ENCODE data around the gene VIPR2. TPM values are rescaled to one million over a fixed set of nuclear protein-coding genes. Genes with fewer than 3 reads are reported as not detected.

VIPR2 gene
- total RNA-seq, 1 donor from 2014 or later, result 0.92 TPM

DNA sequence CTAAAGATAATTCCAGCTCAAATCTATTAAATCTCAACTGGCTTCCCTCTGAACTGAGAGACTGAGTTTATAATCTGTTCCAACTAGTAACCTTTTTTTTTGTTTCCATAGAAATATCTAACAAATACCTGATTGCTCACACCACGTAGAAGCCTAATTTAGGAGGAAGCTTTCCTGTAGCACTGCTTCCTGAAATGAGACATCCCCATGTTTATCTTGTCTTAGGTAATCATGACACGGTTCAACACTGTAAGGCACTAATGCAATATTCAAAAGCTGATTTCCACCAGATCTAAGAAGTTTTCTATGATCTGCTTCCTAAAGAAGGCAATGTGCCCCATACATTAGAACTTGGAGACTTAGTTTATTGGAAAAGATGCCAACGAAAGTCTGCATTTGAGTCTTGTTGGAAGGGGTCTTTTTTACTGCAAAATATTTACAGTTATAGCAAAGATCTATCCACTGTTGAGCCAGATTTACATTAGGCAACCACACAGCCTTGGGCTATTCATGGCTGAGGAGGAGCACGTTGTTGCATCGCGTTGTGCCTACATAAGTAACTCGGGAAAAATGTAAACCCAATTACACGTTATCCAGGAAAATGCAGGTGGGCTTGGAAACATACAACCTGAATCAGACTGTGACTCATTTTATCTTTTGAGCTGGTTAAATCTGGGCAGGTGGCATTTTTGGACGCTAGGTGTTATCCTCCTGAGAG is 66.3 kb downstream of the VIPR2 start:
- Histone ChIP-seq H3K4me2 (no peak overlapping the region), H4K20me1 (ENCODE audit: low read depth) (no peaks in the 10 kb centered on the region), H3F3A (ENCODE audit: low read depth) (no peaks in the 10 kb centered on the region), H3K4me3 (no peak overlapping the region), H3K79me2 (ENCODE audit: low read depth) (no peaks in the 10 kb centered on the region), H2AFZ (replicated peaks) (no peak overlapping the region), H3K9ac (no peak overlapping the region), H3K4me1 (no peaks in the 10 kb centered on the region), H3K27me3 (no peaks in the 10 kb centered on the region), H3K9me3 (ENCODE audit: low read depth) (no peaks in the 10 kb centered on the region), H3K36me3 (no peaks in the 10 kb centered on the region), H3K27ac (no peak overlapping the region)
- H3K27ac Mint-ChIP-seq, result no peak overlapping the region
- H3K36me3 Mint-ChIP-seq, result no peaks in the 10 kb centered on the region
- TF ChIP-seq EZH2 (IDR thresholded peaks at IDR 0.05) (no peak), EZH2phosphoT487 (IDR thresholded peaks at IDR 0.05) (no peak)
- TF ChIP-seq, protein P1, sequence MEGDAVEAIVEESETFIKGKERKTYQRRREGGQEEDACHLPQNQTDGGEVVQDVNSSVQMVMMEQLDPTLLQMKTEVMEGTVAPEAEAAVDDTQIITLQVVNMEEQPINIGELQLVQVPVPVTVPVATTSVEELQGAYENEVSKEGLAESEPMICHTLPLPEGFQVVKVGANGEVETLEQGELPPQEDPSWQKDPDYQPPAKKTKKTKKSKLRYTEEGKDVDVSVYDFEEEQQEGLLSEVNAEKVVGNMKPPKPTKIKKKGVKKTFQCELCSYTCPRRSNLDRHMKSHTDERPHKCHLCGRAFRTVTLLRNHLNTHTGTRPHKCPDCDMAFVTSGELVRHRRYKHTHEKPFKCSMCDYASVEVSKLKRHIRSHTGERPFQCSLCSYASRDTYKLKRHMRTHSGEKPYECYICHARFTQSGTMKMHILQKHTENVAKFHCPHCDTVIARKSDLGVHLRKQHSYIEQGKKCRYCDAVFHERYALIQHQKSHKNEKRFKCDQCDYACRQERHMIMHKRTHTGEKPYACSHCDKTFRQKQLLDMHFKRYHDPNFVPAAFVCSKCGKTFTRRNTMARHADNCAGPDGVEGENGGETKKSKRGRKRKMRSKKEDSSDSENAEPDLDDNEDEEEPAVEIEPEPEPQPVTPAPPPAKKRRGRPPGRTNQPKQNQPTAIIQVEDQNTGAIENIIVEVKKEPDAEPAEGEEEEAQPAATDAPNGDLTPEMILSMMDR (IDR thresholded peaks at IDR 0.05), result no peak
- no peaks in the 10 kb centered on the region for H3K4me1 Mint-ChIP-seq
- H3K9me3 Mint-ChIP-seq, result peaks cover 2% of the 10 kb centered on the region
- no peak for DNase-seq (ENCODE audit: low spot score)
- no peaks in the 10 kb centered on the region for H3K27me3 Mint-ChIP-seq (ENCODE audit: insufficient read depth, low read depth)
- H3K4me3 Mint-ChIP-seq, result no peak overlapping the region

DNA sequence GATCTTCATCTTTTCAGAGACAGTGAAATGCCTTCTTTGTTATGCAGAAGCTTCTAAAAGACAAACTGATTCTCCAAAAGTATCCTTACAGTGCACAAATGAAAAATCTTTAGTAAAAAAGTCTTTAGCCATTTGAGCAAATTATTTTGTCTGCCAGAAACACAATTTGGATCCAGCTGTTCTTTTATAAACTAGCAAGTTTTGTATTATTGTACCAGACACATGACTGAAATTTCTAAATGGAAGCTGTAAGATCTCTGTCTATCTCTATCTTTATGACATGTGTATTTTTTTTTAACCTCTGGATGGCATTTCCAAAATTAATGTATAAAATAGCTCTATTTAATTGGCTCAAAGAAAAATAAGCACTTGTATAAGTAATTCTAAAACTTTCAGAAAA is 68.3 kb downstream of the VIPR2 start:
- H3K4me3 Mint-ChIP-seq, result no peak overlapping the region
- Histone ChIP-seq H3K9me3 (ENCODE audit: low read depth) (no peaks in the 10 kb centered on the region), H3K27ac (no peak overlapping the region), H3K9ac (no peak overlapping the region), H3K4me2 (no peak overlapping the region), H3K4me1 (no peaks in the 10 kb centered on the region), H3K27me3 (no peaks in the 10 kb centered on the region), H4K20me1 (ENCODE audit: low read depth) (no peaks in the 10 kb centered on the region), H3K36me3 (no peaks in the 10 kb centered on the region), H2AFZ (replicated peaks) (no peak overlapping the region), H3K79me2 (ENCODE audit: low read depth) (no peaks in the 10 kb centered on the region), H3F3A (ENCODE audit: low read depth) (no peaks in the 10 kb centered on the region), H3K4me3 (no peak overlapping the region)
- no peaks in the 10 kb centered on the region for H3K36me3 Mint-ChIP-seq
- TF ChIP-seq EZH2 (IDR thresholded peaks at IDR 0.05), result no peak
- TF ChIP-seq, protein P1 (IDR thresholded peaks at IDR 0.05), result no peak
- no peak for TF ChIP-seq EZH2phosphoT487 (IDR thresholded peaks at IDR 0.05)
- no peak overlapping the region for H3K27ac Mint-ChIP-seq
- H3K4me1 Mint-ChIP-seq, result peaks cover 1% of the 10 kb centered on the region
- H3K9me3 Mint-ChIP-seq, result peaks cover 2% of the 10 kb centered on the region
- H3K27me3 Mint-ChIP-seq (ENCODE audit: insufficient read depth, low read depth), result no peaks in the 10 kb centered on the region
- no peak for DNase-seq (ENCODE audit: low spot score)

DNA sequence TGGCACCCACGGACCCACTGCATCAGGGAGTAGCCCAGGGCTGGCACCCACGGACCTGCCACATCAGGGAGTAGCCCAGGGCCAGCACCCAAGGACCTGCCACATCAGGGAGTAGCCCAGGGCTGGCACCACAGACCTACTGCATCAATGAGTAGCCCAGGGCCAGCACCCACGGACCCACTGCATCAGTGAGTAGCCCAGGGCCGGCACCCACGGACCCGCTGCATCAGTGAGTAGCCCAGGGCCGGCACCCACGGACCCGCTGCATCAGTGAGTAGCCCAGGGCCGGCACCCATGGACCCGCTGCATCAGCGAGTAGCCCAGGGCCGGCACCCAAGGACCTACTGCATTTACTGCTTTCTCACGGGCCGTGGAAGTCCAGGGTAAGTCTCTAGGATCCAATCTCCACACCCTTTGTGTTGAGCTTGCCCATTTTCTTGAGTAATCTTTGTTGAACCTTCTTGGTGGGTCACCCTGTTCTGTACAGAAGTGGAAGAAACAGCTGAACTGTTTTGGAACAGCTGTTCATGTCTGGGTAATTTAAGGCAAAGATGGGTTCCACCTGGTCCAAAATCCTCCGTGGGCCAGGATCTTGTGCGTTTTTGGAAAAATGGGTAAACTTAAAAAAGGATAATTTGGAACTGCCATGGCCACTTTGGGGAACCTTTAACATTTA is 69.0 kb downstream of the VIPR2 start:
- Histone ChIP-seq H3K4me2 (no peak overlapping the region), H3K9ac (no peak overlapping the region), H2AFZ (replicated peaks) (no peak overlapping the region), H3K4me3 (no peak overlapping the region), H3K36me3 (no peaks in the 10 kb centered on the region), H3K9me3 (ENCODE audit: low read depth) (no peaks in the 10 kb centered on the region), H4K20me1 (ENCODE audit: low read depth) (no peaks in the 10 kb centered on the region), H3F3A (ENCODE audit: low read depth) (no peaks in the 10 kb centered on the region), H3K79me2 (ENCODE audit: low read depth) (no peaks in the 10 kb centered on the region), H3K4me1 (no peaks in the 10 kb centered on the region), H3K27ac (no peak overlapping the region), H3K27me3 (no peaks in the 10 kb centered on the region)
- H3K27me3 Mint-ChIP-seq (ENCODE audit: insufficient read depth, low read depth), result no peaks in the 10 kb centered on the region
- peaks cover 2% of the 10 kb centered on the region for H3K9me3 Mint-ChIP-seq
- H3K4me3 Mint-ChIP-seq, result no peak overlapping the region
- TF ChIP-seq, protein P1 (IDR thresholded peaks at IDR 0.05), result no peak
- TF ChIP-seq EZH2phosphoT487 (IDR thresholded peaks at IDR 0.05) (no peak), EZH2 (IDR thresholded peaks at IDR 0.05) (no peak)
- no peak for DNase-seq (ENCODE audit: low spot score)
- H3K36me3 Mint-ChIP-seq, result no peaks in the 10 kb centered on the region
- H3K27ac Mint-ChIP-seq, result no peak overlapping the region
- peaks cover 7% of the 10 kb centered on the region for H3K4me1 Mint-ChIP-seq
